Astrocyte (in vitro differentiated cells and primary cell): Measurements from ENCODE around the gene DUSP10. TPM values are rescaled to one million over a fixed set of nuclear protein-coding genes. Genes with fewer than 3 reads are reported as not detected.

ENCODE experiments used
- DNase-seq: peaks from one replicate; pipeline ENCODE4 v3.0.0-alpha.2; 2010; ENCODE audit warnings: low read depth
- FAIRE-seq: peaks from 2 replicates; lab custom pipeline; 2011; peaks lifted over from hg19 to GRCh38; lab: Jason Lieb, UNC
- H2AFZ ChIP-seq: 2 replicates; pipeline ENCODE4 v1.6.0; 2012; ENCODE audit warnings: low read depth, low read length, inconsistent platforms
- H3K27ac ChIP-seq: 2 replicates; pipeline ENCODE4 v1.5.1; 2011; ENCODE audit warnings: low read depth, low read length, inconsistent platforms
- H3K27me3 ChIP-seq: 2 replicates; pipeline ENCODE4 v1.6.0; 2011; ENCODE audit warnings: low read length, inconsistent platforms; ENCODE audit not compliant: insufficient read depth
- H3K36me3 ChIP-seq: 2 replicates; pipeline ENCODE4 v1.5.1; 2011; ENCODE audit warnings: low read length, inconsistent platforms; ENCODE audit not compliant: insufficient read depth
- H3K4me1 ChIP-seq: 2 replicates; pipeline ENCODE4 v1.5.1; 2011; ENCODE audit warnings: low read length, inconsistent platforms; ENCODE audit not compliant: insufficient read depth
- H3K4me2 ChIP-seq: 2 replicates; pipeline ENCODE4 v1.6.0; 2012; ENCODE audit warnings: low read length, inconsistent platforms
- H3K4me3 ChIP-seq: 2 replicates; pipeline ENCODE4 v1.5.1; 2011; ENCODE audit warnings: low read depth, mild to moderate bottlenecking, low read length, inconsistent platforms; ENCODE audit not compliant: insufficient read depth
- H3K79me2 ChIP-seq: 2 replicates; pipeline ENCODE4 v1.6.0; 2012; ENCODE audit warnings: mild to moderate bottlenecking, low read length, inconsistent platforms; ENCODE audit not compliant: insufficient read depth
- H3K9ac ChIP-seq: 2 replicates; pipeline ENCODE4 v1.6.0; 2012; ENCODE audit warnings: mild to moderate bottlenecking, low read length, inconsistent platforms
- H3K9me3 ChIP-seq: 2 replicates; pipeline ENCODE4 v1.5.1; 2012; ENCODE audit warnings: low read depth, mild to moderate bottlenecking, low read length, inconsistent platforms; ENCODE audit not compliant: insufficient read depth
- H4K20me1 ChIP-seq: 2 replicates; pipeline ENCODE4 v1.6.0; 2012; ENCODE audit warnings: low read length, inconsistent platforms; ENCODE audit not compliant: insufficient read depth
- H3K27ac Mint-ChIP-seq: one replicate; pipeline ENCODE4 v1.8.0; 2021; ENCODE audit warnings: mild to moderate bottlenecking, mixed read lengths; ENCODE audit not compliant: unreplicated experiment
- H3K27me3 Mint-ChIP-seq: one replicate; pipeline ENCODE4 v1.8.0; 2021; ENCODE audit warnings: low read depth, mixed read lengths; ENCODE audit not compliant: unreplicated experiment
- H3K36me3 Mint-ChIP-seq: one replicate; pipeline ENCODE4 v1.8.0; 2021; ENCODE audit warnings: low read depth, mixed read lengths; ENCODE audit not compliant: unreplicated experiment
- H3K4me1 Mint-ChIP-seq: one replicate; pipeline ENCODE4 v1.8.0; 2021; ENCODE audit warnings: low read depth, mixed read lengths; ENCODE audit not compliant: unreplicated experiment
- H3K4me3 Mint-ChIP-seq: one replicate; pipeline ENCODE4 v1.8.0; 2021; ENCODE audit warnings: mild to moderate bottlenecking, moderate library complexity, mixed read lengths; ENCODE audit not compliant: unreplicated experiment
- H3K9me3 Mint-ChIP-seq: one replicate; pipeline ENCODE4 v1.8.0; 2021; ENCODE audit warnings: mild to moderate bottlenecking, mixed read lengths; ENCODE audit not compliant: unreplicated experiment
- CTCF ChIP-seq: IDR thresholded peaks from 2 replicates; pipeline ENCODE4 v1.5.1; 2011; ENCODE audit warnings: low read depth, mild to moderate bottlenecking, inconsistent platforms, low read length, moderate library complexity; ENCODE audit not compliant: insufficient read depth
- EZH2 ChIP-seq: IDR thresholded peaks from 2 replicates; pipeline ENCODE4 v1.6.1; 2012; ENCODE audit warnings: mild to moderate bottlenecking, low read length, inconsistent platforms; ENCODE audit not compliant: insufficient read depth
- total RNA-seq: library from RNA; stranded (reverse); gene quantifications from 2 replicates; pipeline ENCODE4 v1.2.1, GENCODE V29; 2021

Gene DUSP10
- total RNA-seq, 1 donor from 2014 or later: 45.8 TPM

- H3K4me2 ChIP-seq: no peak overlapping the region
- H3K27me3 ChIP-seq: no peaks in the 10 kb centered on the region
- no peaks in the 10 kb centered on the region for H3K36me3 ChIP-seq
- Mint-ChIP-seq H3K9me3 (no peaks in the 10 kb centered on the region), H3K4me1 (peaks cover 47% of the 10 kb centered on the region), H3K4me3 (no peak overlapping the region), H3K27ac (no peak overlapping the region), H3K27me3 (no peaks in the 10 kb centered on the region), H3K36me3 (peaks cover 24% of the 10 kb centered on the region)
- FAIRE-seq (no peak), DNase-seq (no peak)
- no peaks in the 10 kb centered on the region for H3K4me1 ChIP-seq
- no peak for TF ChIP-seq CTCF
- TF ChIP-seq EZH2: no peak
- H3K9me3 ChIP-seq: no peaks in the 10 kb centered on the region
- no peak overlapping the region for H3K9ac ChIP-seq
- peaks cover 72% of the 10 kb centered on the region for H3K79me2 ChIP-seq
- H3K4me3 ChIP-seq: no peak overlapping the region
- H3K27ac ChIP-seq: no peak overlapping the region
- H4K20me1 ChIP-seq: peaks cover 30% of the 10 kb centered on the region
- H2AFZ ChIP-seq: no peak overlapping the region
These were observed 9.8 kb downstream of the DUSP10 start for GRCh38 chr1:221732052-221732451.

GRCh38 chr1:221729771-221730330 lies 12.0 kb downstream of the DUSP10 start:
- Histone ChIP-seq H3K36me3 (no peaks in the 10 kb centered on the region), H3K27me3 (no peaks in the 10 kb centered on the region), H3K9me3 (no peaks in the 10 kb centered on the region), H3K4me1 (peaks cover 14% of the 10 kb centered on the region), H3K27ac (no peak overlapping the region), H3K79me2 (peaks cover 56% of the 10 kb centered on the region), H3K9ac (no peak overlapping the region), H4K20me1 (peaks cover 17% of the 10 kb centered on the region), H2AFZ (no peak overlapping the region), H3K4me2 (no peak overlapping the region), H3K4me3 (no peak overlapping the region)
- Mint-ChIP-seq H3K4me3 (no peak overlapping the region), H3K36me3 (peaks cover 9% of the 10 kb centered on the region), H3K9me3 (no peaks in the 10 kb centered on the region), H3K27me3 (no peaks in the 10 kb centered on the region), H3K27ac (peak overlapping the region; percentile 81), H3K4me1 (peaks cover 51% of the 10 kb centered on the region)
- no peak for DNase-seq
- no peak for TF ChIP-seq CTCF
- no peak for TF ChIP-seq EZH2
- no peak for FAIRE-seq

- no peak overlapping the region for H3K9ac ChIP-seq
- peaks cover 26% of the 10 kb centered on the region for H3K4me1 ChIP-seq
- no peak overlapping the region for H3K4me2 ChIP-seq
- Mint-ChIP-seq H3K9me3 (no peaks in the 10 kb centered on the region), H3K36me3 (peaks cover 9% of the 10 kb centered on the region), H3K27me3 (no peaks in the 10 kb centered on the region), H3K4me3 (no peak overlapping the region), H3K27ac (no peak overlapping the region), H3K4me1 (peaks cover 53% of the 10 kb centered on the region)
- H3K27me3 ChIP-seq: no peaks in the 10 kb centered on the region
- no peak for TF ChIP-seq EZH2
- TF ChIP-seq CTCF: no peak
- H3K9me3 ChIP-seq: no peaks in the 10 kb centered on the region
- no peaks in the 10 kb centered on the region for H3K36me3 ChIP-seq
- no peak overlapping the region for H2AFZ ChIP-seq
- no peak for DNase-seq
- H3K79me2 ChIP-seq: peaks cover 43% of the 10 kb centered on the region
- H4K20me1 ChIP-seq: peaks cover 3% of the 10 kb centered on the region
- no peak overlapping the region for H3K4me3 ChIP-seq
- no peak overlapping the region for H3K27ac ChIP-seq
- no peak for FAIRE-seq
These were observed 13.8 kb downstream of the DUSP10 start for GRCh38 chr1:221728037-221728505.
